ACC112 (cell line): Measurements from ENCODE around the gene CACTIN.

Experiments used
- H2AFZ ChIP-seq: fragments of 200-600 bp; sonication (generic); one replicate; pipeline ENCODE4 v1.6.0; 2017; ENCODE audit warnings: antibody characterized with exemption, low read length; ENCODE audit not compliant: unreplicated experiment
- H3K27ac ChIP-seq: fragments of 200-600 bp; sonication (generic); 2 replicates; pipeline ENCODE4 v1.5.1; 2014; ENCODE audit warnings: low read depth, mild to moderate bottlenecking, antibody characterized with exemption, low read length, moderate library complexity
- H3K27me3 ChIP-seq: fragments of 200-600 bp; sonication (generic); 2 replicates; pipeline ENCODE4 v1.6.1; 2014; ENCODE audit warnings: mild to moderate bottlenecking, antibody characterized with exemption, low read length, moderate library complexity, mixed read lengths; ENCODE audit not compliant: insufficient read depth
- H3K36me3 ChIP-seq: fragments of 200-600 bp; sonication (generic); 2 replicates; pipeline ENCODE4 v1.6.1; 2016; ENCODE audit warnings: mild to moderate bottlenecking, antibody characterized with exemption, low read length, moderate library complexity, mixed read lengths; ENCODE audit not compliant: insufficient read depth
- H3K4me1 ChIP-seq: fragments of 200-600 bp; sonication (generic); one replicate; pipeline ENCODE4 v1.6.1; 2016; ENCODE audit warnings: low read length, mixed read lengths; ENCODE audit not compliant: insufficient read depth, unreplicated experiment, control insufficient read depth
- H3K4me3 ChIP-seq: fragments of 200-600 bp; sonication (generic); 2 replicates; pipeline ENCODE4 v1.5.1; 2014; ENCODE audit warnings: mild to moderate bottlenecking, low read depth, low read length
- H3K79me2 ChIP-seq: fragments of 200-600 bp; sonication (generic); one replicate; pipeline ENCODE4 v1.6.0; 2016; ENCODE audit warnings: low read length; ENCODE audit not compliant: control insufficient read depth, unreplicated experiment, insufficient read depth

Gene CACTIN

DNA sequence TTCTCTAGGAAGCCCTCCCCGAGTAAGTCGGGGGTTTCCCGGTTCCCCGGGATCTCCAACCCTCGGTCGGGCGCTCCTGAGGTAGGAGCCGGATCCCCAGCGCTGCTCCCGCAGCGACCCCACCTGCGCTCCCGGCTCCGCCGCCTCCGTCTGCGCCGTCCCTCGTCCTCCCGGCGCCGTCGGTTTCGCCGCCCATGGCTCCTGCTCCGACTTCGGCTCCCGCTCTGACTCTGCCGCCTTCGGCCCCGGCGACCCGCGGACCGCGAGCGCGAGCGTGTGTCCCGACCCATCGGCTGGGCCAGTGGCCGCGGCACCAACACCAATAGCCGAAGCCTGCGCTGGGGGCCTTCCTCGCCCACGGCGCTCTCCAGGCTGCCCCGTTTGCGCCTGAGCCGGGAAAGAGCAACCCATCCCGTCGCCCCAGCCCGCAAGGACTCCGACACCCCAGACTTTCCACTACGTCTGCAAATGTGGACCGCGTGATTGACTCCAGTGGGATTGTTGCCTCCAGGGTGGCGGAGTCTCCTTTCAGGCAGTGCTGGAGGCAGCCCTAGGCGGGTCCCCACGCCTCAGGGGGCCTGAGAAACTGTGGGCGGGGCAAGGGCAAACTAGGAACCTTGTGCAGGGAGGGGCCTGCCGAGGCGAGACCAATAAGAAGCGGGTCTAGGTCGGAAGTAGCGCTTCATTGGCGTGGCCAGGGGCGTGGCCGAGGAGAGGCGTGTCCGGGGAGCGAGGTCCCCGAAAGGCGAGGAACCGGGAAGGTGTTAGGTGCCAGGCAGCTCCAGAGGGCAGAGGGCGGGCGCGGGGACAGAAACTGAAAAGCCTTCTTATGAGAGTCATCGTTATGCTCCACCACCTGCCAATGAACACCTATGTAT lies at the start of gene CACTIN:
Gene CACTIN, minus strand, starts transcription at position 318 of the 878 bp plus-strand sequence. Its CDS starts 28 bp downstream, at position 290.
- Histone ChIP-seq H3K27ac (peak within 1 kb of the TSS; percentile 87), H3K27me3 (no peaks in the 10 kb centered on the region), H2AFZ (peak within 1 kb of the TSS; percentile 82), H3K4me1 (peaks cover 8% of the 10 kb centered on the region), H3K79me2 (peaks cover 21% of the 10 kb centered on the region), H3K36me3 (no peaks in the 10 kb centered on the region), H3K4me3 (peak within 1 kb of the TSS; percentile 97)

DNA sequence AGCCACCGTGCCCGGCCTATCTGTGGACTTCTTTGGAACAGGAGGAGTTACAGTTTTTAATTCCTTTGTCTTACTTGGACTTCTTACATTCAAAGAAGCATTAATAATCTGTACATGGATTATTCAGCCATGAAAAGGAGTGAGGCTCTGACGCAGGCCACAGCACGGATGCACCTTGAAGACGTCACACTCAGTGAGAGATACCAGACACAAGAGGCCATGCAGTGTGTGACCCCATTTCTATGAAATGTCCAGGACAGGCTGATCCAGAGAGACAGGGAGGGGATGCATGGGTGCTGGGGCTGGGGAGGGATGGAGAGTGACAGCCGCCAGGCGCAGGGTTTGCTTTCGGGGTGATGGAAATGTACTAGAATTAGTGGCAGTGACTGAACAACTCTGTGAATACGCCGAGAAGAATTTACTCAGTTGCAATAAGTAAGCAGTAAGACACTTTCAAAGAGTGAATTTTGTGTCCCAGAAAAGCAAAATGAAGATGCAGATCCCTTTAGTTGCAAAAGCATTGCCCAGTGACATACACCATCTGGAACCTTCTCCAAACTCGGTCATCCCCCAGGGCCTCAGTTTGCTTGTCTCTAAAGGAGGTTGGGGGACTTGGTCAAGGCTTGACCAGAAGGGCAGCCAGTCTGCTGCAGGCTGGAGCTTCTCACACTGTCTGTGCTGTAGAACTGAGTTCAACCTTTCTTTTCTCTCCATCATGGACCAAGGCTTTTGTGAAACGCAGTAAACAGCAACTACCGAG lies 48.4 kb upstream of the CACTIN start:
- Histone ChIP-seq H3K27ac (no peak overlapping the region), H3K36me3 (no peaks in the 10 kb centered on the region), H2AFZ (no peak overlapping the region), H3K27me3 (no peaks in the 10 kb centered on the region), H3K79me2 (peaks cover 3% of the 10 kb centered on the region), H3K4me3 (no peak overlapping the region), H3K4me1 (peaks cover 19% of the 10 kb centered on the region)

DNA sequence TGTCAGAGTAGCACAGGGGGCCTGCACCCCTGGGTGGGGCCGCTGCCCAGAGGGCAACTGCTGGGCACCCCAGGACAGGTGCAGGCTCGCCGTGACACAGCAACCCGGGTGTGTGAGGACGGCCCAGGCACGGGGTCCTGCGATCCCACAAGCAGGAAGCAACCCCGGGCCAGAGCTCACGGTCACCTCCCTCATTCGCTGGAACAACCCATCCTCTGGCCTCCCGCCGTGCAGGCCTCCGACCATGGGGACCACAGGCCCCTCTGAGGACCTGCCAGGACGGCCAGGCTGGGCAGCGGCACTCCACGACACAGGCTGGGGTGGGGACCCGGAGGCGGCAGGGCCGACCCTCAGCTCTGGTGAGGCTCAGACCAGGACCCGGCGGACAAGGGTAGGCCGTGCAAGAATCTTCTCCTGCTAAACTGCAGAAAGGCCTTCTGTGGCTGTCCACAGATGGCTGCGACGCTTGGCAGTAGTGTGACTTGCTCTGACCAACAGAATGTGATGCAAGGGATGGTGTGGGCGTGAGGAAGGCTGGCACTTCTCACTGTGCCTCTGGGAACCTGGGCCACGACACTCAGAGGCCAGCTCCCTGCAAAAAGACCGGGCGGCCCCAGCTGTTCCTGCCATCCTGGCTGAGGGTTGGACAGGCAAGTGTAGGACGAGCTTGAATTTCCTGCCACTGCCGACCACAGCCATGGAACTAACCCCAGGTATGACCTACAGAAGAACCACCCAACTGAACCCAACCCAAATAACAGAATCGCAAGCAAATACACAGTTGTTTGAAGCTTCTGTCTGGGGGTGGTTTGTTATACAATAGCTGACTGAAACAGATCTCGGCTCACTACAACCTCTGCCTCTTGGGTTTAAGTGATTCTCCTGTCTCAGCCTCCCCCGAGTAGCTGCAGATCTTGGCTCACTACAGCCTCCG lies 47.2 kb upstream of the CACTIN start:
- Histone ChIP-seq H3K4me1 (peaks cover 24% of the 10 kb centered on the region), H3K79me2 (peaks cover 3% of the 10 kb centered on the region), H3K27ac (no peak overlapping the region), H3K4me3 (no peak overlapping the region), H2AFZ (no peak overlapping the region), H3K36me3 (no peaks in the 10 kb centered on the region), H3K27me3 (no peaks in the 10 kb centered on the region)

DNA sequence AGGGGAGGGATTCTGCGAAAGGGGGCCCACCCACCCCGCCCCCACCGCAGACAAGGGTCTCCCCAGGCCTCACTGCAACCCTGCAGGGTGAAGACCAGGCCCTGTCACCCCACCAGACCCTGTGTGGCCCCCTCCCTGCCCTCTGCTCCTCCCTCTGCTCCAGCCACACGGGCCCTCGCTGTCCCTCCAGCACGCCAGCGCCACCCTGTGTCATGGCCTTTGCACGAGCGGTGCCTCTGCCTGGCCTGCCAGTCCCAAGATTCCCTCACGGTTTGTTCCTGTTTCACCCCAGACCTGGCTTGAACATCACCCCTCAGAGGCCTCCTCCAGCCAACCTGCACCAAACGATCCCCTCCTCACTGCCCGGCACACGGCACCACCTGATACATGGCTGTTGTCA lies 46.4 kb upstream of the CACTIN start:
- no peaks in the 10 kb centered on the region for H3K36me3 ChIP-seq
- peaks cover 24% of the 10 kb centered on the region for H3K4me1 ChIP-seq
- H3K79me2 ChIP-seq: peaks cover 3% of the 10 kb centered on the region
- H3K27ac ChIP-seq: no peak overlapping the region
- H2AFZ ChIP-seq: no peak overlapping the region
- no peak overlapping the region for H3K4me3 ChIP-seq
- H3K27me3 ChIP-seq: no peaks in the 10 kb centered on the region

- Histone ChIP-seq H3K27me3 (no peaks in the 10 kb centered on the region), H2AFZ (no peak overlapping the region), H3K27ac (no peak overlapping the region), H3K79me2 (peaks cover 3% of the 10 kb centered on the region), H3K36me3 (no peaks in the 10 kb centered on the region), H3K4me1 (peaks cover 24% of the 10 kb centered on the region), H3K4me3 (no peak overlapping the region)
Measured at GRCh38 chr19:3672575-3672948, 46.0 kb upstream of the CACTIN start.

- Histone ChIP-seq H3K4me3 (no peak overlapping the region), H3K27ac (peak overlapping the region; percentile 89), H3K4me1 (peaks cover 24% of the 10 kb centered on the region), H3K79me2 (peaks cover 3% of the 10 kb centered on the region), H3K27me3 (no peaks in the 10 kb centered on the region), H2AFZ (no peak overlapping the region), H3K36me3 (no peaks in the 10 kb centered on the region)
Measured at GRCh38 chr19:3671680-3672574, 45.3 kb upstream of the CACTIN start.

DNA sequence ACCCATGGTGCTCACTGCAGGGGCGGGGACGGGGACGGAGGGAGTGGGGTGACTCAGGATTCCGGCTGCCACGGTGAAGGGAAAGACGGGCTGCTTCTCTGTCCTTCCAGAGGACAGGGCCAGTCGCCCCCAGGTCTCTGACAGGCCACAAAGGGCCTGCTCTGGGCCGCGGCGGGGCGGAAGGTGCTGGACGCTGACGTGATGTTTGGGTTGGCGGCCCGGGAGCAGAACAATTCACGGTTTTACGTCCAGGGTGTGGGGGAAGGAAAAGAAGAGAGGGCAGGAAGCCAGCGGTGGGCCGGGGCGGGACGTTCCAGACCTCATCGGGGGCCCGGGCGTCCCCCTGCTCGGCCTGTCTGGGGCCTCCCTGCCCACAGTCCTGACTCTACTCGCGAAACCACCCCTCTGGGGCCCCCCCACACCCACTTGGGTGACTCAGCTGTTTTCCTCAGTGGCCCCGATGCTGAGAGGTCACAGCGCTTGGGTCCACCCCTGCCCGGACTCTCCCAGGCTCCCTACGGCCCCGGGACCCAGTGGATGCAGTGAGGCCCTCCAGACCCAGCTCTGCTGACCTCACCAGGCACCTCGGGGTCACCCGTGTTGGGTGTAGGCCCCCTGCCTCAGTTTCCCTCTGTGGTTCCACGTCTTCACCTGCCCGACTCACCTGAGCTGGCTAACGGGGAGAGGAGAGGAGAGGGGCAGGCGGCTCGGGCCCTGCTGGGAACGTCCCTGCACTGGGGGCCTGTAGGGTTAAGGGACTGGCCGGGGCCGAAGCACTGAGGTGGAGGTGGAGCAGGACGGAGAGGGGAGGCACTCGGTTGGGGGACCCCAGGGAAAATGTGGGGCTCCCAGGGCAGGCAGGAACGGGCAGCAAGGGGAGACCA lies 44.4 kb upstream of the CACTIN start:
- peak overlapping the region; percentile 89 for H3K27ac ChIP-seq
- H3K27me3 ChIP-seq: no peaks in the 10 kb centered on the region
- H3K4me3 ChIP-seq: peak overlapping the region; percentile 67
- H3K79me2 ChIP-seq: peaks cover 3% of the 10 kb centered on the region
- H3K36me3 ChIP-seq: no peaks in the 10 kb centered on the region
- H2AFZ ChIP-seq: no peak overlapping the region
- H3K4me1 ChIP-seq: peaks cover 24% of the 10 kb centered on the region

GRCh38 chr19:3669947-3670795 lies 43.6 kb upstream of the CACTIN start:
- Histone ChIP-seq H3K36me3 (no peaks in the 10 kb centered on the region), H3K4me3 (peak overlapping the region; percentile 67), H2AFZ (no peak overlapping the region), H3K4me1 (peaks cover 24% of the 10 kb centered on the region), H3K79me2 (peaks cover 3% of the 10 kb centered on the region), H3K27ac (peak overlapping the region; percentile 89), H3K27me3 (no peaks in the 10 kb centered on the region)
